Tongue (tissue), 2 donors: ENCODE results near the gene FGR. TPM values are rescaled to one million over a fixed set of nuclear protein-coding genes. Genes with fewer than 3 reads are reported as not detected.
A peak's percentile ranks its signal among the peaks of the same experiment; 100 is the strongest.

Experiments
- DNase-seq: peaks from one replicate; pipeline ENCODE4 v3.0.0-alpha.2; 2015
- total RNA-seq: library from RNA; depleted of rRNA; stranded (reverse); fragments of >200 nt; gene quantifications from one replicate; pipeline ENCODE4 v1.2.3, GENCODE V29; 2014

The FGR gene
- total RNA-seq, 1 donor from 2014 or later, result 6.6 TPM

GRCh38 chr1:27585684-27586083 lies 49.3 kb downstream of the FGR start:
- DNase-seq, result no peak

- no peak for DNase-seq
These were observed 50.5 kb downstream of the FGR start for GRCh38 chr1:27584453-27584852.

DNA sequence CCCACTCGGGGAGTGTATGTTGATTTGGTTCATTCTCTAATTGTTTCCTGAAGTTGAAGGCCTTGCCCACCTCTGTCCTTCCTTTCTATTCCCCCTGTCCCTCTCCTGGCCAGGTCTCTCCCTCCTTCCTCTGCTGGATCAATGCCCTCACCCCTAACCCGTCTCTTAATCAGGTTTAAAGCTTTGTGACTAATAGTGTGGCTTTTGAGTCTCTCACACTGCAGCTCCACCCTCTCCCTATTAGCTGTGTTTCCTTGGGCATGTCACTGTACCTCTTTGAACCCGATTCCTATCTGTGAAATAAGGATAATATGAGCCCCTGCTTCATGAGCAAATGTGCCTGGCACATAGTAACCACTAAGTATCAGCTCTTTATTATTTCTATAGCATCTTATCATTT lies 51.5 kb downstream of the FGR start:
- no peak for DNase-seq

DNA sequence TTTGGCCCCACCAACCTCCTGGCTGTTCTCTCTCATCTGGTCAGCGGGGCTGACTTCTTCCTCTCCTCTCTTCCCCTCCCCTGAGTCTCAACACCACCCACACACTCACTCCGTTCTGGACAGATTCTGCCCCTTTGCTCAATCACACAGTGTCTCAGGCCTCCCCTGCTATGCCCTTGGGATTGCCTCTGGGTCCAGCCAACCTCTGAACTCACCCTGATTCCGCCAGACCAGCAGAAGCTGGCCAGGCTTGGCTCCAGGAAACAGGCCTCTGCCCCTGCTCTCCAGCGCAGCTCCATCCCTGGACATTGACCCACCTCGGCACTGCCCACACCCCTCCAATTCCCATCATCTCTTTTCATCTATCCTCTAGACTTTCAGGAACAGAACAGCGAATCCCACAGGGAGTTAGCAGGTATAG lies 53.2 kb downstream of the FGR start:
- no peak for DNase-seq

- DNase-seq, result peak; percentile 89
These were observed 57.3 kb downstream of the FGR start for GRCh38 chr1:27577504-27578188.

GRCh38 chr1:27576806-27577227 lies 58.2 kb downstream of the FGR start:
- DNase-seq, result no peak

GRCh38 chr1:27575840-27576331 lies 59.1 kb downstream of the FGR start:
- DNase-seq, result peak; percentile 73

DNA sequence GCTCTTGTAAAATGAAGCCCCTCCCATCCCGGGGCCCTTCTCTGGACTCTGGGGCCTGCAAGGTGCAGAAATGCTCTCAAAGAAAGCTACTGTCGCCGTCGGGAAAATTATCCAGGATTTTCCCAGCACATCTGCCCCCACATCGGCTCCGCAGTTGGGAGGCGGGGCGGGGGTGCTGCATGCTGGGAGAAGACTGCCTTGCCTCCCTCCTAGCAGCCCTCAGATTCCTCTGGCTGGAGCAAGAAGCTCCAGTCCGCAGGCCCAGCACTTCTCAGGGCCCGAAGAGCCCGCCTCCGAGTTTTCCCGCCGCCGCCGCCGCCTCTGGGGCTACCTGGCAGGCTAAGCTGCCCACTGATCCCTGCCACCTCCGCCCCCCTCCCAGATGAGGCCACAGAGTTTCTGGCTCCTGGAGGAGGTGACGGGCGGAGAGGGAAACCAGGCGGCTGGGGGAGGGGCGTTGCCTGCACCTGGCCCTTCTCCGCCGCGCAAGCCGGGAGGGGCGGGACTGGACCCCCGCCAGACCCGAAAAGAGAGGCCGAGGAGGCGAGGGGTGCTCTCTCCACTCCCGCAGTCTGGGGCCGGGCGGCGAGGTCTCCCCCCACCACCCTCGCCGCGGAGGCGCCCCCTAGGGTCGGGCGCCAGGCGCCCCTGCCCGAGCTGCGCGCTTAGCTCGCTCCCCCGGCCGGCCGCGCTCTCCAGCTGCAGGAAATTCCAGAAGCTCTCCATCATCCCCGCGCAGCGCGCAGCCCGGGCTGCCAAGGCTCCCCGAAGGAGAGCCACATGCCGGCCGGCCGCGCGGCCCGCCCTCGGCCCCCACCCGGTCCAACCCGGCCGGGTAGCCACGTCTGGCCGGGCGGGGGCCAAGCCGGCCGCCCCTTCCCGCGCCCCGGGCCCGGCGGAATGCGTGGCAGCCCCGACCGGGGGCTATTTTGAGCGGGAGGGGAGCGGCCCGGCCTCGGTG lies 59.8 kb downstream of the FGR start:
- DNase-seq, result peak; percentile 93

GRCh38 chr1:27574001-27574781 lies 60.8 kb downstream of the FGR start:
- DNase-seq, result no peak

DNA sequence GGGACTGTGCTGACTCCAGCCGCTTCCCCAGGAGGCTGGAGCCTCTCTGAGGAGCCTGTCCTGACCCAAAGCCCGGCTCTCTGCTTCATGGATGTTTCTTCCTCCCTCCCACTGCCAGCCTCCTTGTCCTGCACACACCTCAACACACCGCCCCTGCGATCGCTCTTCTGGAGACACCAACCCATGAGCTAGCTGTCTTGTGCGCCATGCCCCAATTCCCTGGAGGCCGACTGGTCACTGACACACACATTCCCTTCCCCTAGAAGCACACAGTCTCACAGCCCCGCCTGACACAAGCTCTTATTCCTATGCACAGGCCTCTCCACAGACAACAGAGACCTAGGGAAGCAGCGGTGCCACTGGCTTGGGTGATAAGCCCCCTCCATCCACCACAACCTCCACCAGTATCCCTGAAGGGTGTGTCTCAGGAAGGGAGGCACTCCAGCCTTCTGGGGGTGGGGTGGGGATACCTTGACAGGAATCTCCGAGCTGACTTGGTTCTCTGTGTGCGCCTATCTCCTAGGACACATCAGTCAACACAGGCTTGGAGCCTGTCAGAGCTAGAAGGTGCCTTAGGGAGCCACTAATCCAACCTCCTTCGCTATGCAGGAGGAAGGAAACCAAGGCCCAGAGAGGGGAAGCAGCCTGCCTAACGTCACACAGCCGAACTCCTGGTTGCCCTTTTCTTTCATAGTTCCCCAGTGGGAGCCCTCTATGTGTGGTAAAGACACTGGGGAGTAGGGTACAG lies 62.1 kb downstream of the FGR start:
- no peak for DNase-seq

GRCh38 chr1:27572019-27572678 lies 62.8 kb downstream of the FGR start:
- peak; percentile 57 for DNase-seq

GRCh38 chr1:27571439-27572018 lies 63.5 kb downstream of the FGR start:
- peak; percentile 85 for DNase-seq

DNA sequence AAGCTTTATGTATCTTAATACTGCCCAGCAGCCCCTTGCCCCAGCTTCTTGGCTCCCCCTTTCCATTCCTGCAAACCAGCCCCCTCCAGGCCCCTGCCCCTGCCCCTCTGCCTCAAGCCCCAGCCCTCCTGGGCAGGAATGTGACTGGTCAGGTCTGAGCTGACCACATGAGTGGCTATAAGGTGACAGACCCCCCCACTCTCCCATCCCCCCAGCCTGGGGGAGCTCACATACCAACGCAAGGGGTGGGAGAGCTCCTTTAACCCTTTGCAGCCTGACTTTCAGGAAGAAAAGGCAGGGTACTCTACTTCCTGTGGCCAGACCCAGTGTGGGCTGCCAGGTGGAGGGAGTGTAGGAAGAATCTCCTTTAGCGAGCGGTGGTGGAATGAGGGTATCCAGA lies 64.2 kb downstream of the FGR start:
- no peak for DNase-seq

- DNase-seq, result no peak
These were observed 64.6 kb downstream of the FGR start for GRCh38 chr1:27570356-27570755.

DNA sequence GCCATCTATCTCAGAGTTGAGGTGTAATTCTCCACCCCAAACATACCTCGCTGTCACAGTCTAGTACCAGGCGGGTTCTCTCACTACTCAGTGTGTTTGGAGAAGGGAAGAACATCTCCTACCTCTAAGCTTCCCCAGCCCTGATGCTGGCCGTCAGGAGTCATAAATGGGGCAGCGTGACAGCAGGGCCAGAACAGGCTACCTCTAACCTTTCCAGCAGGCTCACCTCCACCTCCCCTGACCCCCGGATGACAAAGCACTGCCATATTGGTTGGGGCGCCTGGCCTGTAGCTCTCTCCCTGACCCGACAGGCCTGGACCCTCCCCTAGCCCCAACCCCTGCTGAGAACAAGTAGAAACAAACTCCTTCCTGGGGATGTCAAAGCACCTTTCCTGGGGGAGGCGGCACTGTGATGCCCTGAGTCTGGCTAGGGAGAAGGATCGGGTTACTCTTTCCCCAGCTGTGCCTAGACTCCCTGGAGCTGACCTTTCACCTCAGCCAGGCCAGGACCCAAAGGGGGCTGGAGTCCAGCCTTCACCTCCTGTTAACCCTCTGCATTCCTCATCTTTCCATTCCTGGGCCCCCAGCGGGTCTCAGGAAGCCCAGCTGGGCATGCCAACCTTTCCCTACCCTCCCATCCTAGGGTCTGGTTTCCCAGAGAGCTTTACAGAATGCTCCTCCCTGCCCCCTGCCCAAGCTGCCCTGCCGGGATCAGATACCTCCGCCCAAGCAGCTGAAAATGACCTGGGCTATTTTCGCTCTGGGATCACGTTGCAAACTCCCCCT lies 65.3 kb downstream of the FGR start:
- peak; percentile 75 for DNase-seq

- DNase-seq, result peak; percentile 66
These were observed 65.9 kb downstream of the FGR start for GRCh38 chr1:27569088-27569460.

- DNase-seq, result peak; percentile 97
These were observed 66.5 kb downstream of the FGR start for GRCh38 chr1:27568300-27569087.

DNA sequence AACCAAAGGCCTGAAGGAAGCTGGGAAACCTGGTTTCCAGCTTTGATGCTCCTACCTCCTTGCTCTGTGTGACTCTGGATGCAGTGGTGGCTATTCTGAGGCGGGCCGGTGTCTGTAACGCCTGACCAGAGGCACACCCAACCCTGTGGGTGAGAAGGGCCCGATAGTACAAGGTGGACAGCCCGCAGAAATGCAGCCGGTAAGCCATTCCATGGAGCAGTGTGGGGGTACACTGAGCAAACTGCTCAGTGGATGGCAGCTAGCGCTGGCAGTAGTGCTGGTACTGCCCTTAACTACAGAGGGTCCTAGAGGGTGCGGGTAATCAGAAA lies 67.0 kb downstream of the FGR start:
- DNase-seq, result no peak

- peak; percentile 57 for DNase-seq
These were observed 67.8 kb downstream of the FGR start for GRCh38 chr1:27567146-27567526.
